Esophagus squamous epithelium (tissue), 5 donors: ENCODE results near the gene KCTD13. TPM values are rescaled to one million over a fixed set of nuclear protein-coding genes. Genes with fewer than 3 reads are reported as not detected.

Experiments used
- DNase-seq: peaks from one replicate; lab custom pipeline; 2025; lab: John Stamatoyannopoulos, UW
- H3K27ac ChIP-seq, 4 donors: fragments of 200-600 bp; sonication (generic); one replicate each; pipeline ENCODE4 v1.5.1; 2016 to 2019; ENCODE audit warnings: mild to moderate bottlenecking in 1 of 4
- H3K27me3 ChIP-seq, 4 donors: fragments of 200-600 bp; sonication (generic); 1 replicate in 3 of 4; 2 replicates in 1 of 4; pipeline versions ENCODE4 v1.5.1 to v1.6.0; 2017 to 2021; ENCODE audit warnings: antibody characterized with exemption in 1 of 4
- H3K36me3 ChIP-seq, 3 donors: fragments of 200-600 bp; sonication (generic); one replicate each; pipeline ENCODE4 v1.5.1; 2016 to 2019
- H3K4me1 ChIP-seq, 3 donors: fragments of 200-600 bp; sonication (generic); one replicate each; pipeline ENCODE4 v1.5.1; 2017 to 2019
- H3K4me3 ChIP-seq, 4 donors: fragments of 200-600 bp; sonication (generic); 1 replicate in 3 of 4; 2 replicates in 1 of 4; pipeline ENCODE4 v1.5.1; 2016 to 2019; ENCODE audit warnings: mild to moderate bottlenecking in 2 of 4, moderate library complexity in 1 of 4
- H3K9me3 ChIP-seq, 3 donors: fragments of 200-600 bp; sonication (generic); one replicate each; pipeline ENCODE4 v1.5.1; 2016 to 2019
- POLR2A ChIP-seq, 4 donors: fragments of 450-650 bp; IDR thresholded peaks; one replicate each; pipeline ENCODE4 v1.6.1; 2017; ENCODE audit warnings: antibody characterized with exemption in 4 of 4, mild to moderate bottlenecking in 4 of 4, moderate library complexity in 3 of 4
- WGBS, 2 donors: methylation state at CpG; one replicate each; pipeline ENCODE4 v1.1.5; 2018; 5-methylcytosine and 5-hydroxymethylcytosine counted together
- intact Hi-C: fragments of 100-400 bp; cut with DNase I; formaldehyde crosslinking; loops from one replicate; pipeline ENCODE4 v1.15.0; 2022
- total RNA-seq, 4 donors: library from RNA; depleted of rRNA; stranded (reverse); fragments of >200 nt; gene quantifications; one replicate each; pipeline ENCODE4 v1.1.0, GENCODE V29; 2016
- TF ChIP-seq, protein P1 (sequence below), 6 experiments: fragments of 450-650 bp in 4 of 6; fragments of 200-600 bp in 2 of 6; sonication (generic) in 2 of 6; IDR thresholded peaks; one replicate each; pipeline ENCODE4 v1.5.1; 2016 to 2019; ENCODE audit warnings: antibody characterized with exemption in 6 of 6, mild to moderate bottlenecking in 4 of 6, moderate library complexity in 4 of 6
- donor health status: DM: yes; HTN: yes; CAD: no.

The KCTD13 gene
- total RNA-seq, 4 donors from 2014 or later, result 8.4 to 17.2 (median 13.9) TPM

DNA sequence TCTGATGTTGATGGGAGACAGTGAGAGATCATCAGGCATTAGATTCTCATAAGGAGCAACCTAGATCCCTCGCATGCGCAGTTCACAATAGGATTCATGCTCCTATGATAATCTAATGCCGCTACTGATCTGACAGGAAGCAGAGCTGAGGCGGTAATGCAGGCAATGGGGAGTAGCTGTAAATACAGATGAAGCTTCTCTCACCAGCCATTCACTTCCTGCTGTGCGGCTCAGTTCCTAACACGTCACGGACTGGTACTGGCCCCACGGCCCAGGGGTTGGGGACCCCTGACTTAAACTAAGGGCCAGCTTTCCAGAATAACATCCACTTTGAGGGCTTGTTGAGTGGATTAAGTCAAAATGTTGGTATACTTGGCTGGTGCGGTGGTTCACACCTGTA, 33.3 kb upstream of the KCTD13 start:
- Histone ChIP-seq H3K4me1 (peaks cover 0 to 25% (median 11%) of the 10 kb centered on the region in 3 donors), H3K27me3 (no peaks in the 10 kb centered on the region), H3K4me3 (no peak overlapping the region), H3K36me3 (peaks cover 0 to 9% (median 0%) of the 10 kb centered on the region in 3 donors), H3K27ac (no peak overlapping the region), H3K9me3 (no peaks in the 10 kb centered on the region)
- no peak for TF ChIP-seq POLR2A (IDR thresholded peaks at IDR 0.05)
- TF ChIP-seq, protein P1, sequence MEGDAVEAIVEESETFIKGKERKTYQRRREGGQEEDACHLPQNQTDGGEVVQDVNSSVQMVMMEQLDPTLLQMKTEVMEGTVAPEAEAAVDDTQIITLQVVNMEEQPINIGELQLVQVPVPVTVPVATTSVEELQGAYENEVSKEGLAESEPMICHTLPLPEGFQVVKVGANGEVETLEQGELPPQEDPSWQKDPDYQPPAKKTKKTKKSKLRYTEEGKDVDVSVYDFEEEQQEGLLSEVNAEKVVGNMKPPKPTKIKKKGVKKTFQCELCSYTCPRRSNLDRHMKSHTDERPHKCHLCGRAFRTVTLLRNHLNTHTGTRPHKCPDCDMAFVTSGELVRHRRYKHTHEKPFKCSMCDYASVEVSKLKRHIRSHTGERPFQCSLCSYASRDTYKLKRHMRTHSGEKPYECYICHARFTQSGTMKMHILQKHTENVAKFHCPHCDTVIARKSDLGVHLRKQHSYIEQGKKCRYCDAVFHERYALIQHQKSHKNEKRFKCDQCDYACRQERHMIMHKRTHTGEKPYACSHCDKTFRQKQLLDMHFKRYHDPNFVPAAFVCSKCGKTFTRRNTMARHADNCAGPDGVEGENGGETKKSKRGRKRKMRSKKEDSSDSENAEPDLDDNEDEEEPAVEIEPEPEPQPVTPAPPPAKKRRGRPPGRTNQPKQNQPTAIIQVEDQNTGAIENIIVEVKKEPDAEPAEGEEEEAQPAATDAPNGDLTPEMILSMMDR (IDR thresholded peaks at IDR 0.05), result no peak
- DNase-seq, result no peak
- WGBS, 2 donors, result 72 to 86% methylated on average over 8 of the region's 9 CpGs
- intact Hi-C loops, result no loop called here

- DNase-seq, result no peak
- Histone ChIP-seq H3K4me3 (no peak overlapping the region), H3K27ac (no peak overlapping the region), H3K4me1 (peaks cover 0 to 20% (median 11%) of the 10 kb centered on the region in 3 donors), H3K9me3 (no peaks in the 10 kb centered on the region), H3K27me3 (no peaks in the 10 kb centered on the region), H3K36me3 (peaks cover 0 to 3% (median 0%) of the 10 kb centered on the region in 3 donors)
- intact Hi-C loops, result no loop called here
- WGBS, 2 donors, result 58 to 73% methylated on average over 2 to 3 of the region's 5 CpGs
- TF ChIP-seq POLR2A (IDR thresholded peaks at IDR 0.05), result no peak
- TF ChIP-seq, protein P1 (IDR thresholded peaks at IDR 0.05), result no peak
Measured at GRCh38 chr16:29958756-29959155, 32.7 kb upstream of the KCTD13 start.

DNA sequence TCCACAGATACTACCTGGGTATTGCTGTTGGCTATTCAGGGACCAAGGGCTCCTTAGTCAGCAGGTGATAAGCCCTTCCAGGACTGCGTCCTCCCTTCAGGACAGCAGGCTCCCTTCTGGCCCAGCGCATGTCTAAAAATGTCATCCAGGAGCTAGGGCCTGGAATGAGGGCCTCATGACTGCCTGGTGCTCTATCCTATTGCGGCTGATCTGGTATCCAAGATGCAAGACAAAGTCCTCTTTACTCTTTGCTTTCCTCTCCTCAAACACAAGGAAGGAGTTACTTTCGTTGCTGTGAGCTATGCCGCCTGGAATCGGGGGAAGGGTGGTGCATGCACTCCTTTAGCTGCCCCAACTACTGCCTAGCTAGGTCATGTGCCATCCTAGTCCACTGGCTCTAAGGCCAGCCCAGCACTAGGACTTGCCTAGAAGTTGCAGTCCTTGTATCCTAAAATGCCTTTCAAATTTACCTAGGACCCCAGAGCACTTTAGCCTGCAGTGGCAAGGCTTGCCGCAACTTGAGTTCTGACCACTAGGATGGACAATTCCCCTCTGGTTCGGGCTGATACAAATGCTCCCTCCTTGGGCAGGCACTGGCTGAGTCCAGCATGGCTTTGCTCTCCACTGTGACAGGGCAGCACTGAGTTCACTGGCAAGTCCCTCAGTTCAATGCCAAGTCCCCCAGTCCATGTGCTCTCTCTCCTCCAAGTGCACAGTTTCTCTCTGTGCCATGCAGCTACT, 25.8 kb upstream of the KCTD13 start:
- Histone ChIP-seq H3K9me3 (no peaks in the 10 kb centered on the region), H3K36me3 (no peaks in the 10 kb centered on the region), H3K27me3 (no peaks in the 10 kb centered on the region), H3K4me1 (no peaks in the 10 kb centered on the region), H3K4me3 (no peak overlapping the region), H3K27ac (no peak overlapping the region)
- WGBS, 2 donors, result 68 to 77% methylated on average over 3 to 5 of the region's 8 CpGs
- intact Hi-C loops, result no loop called here
- no peak for DNase-seq
- TF ChIP-seq POLR2A (IDR thresholded peaks at IDR 0.05), result no peak
- TF ChIP-seq, protein P1 (IDR thresholded peaks at IDR 0.05), result no peak

- DNase-seq, result no peak
- no peaks in the 10 kb centered on the region for H3K9me3 ChIP-seq
- WGBS, 2 donors, result 83 to 95% methylated on average over 3 to 4 of the region's 4 CpGs
- H3K27ac ChIP-seq, result no peak overlapping the region
- H3K27me3 ChIP-seq, result no peaks in the 10 kb centered on the region
- no peak for TF ChIP-seq POLR2A (IDR thresholded peaks at IDR 0.05)
- TF ChIP-seq, protein P1 (IDR thresholded peaks at IDR 0.05), result no peak
- no peak overlapping the region for H3K4me3 ChIP-seq
- no peaks in the 10 kb centered on the region for H3K4me1 ChIP-seq
- no peaks in the 10 kb centered on the region for H3K36me3 ChIP-seq
- intact Hi-C loops, result no loop called here
Measured at GRCh38 chr16:29950806-29951461, 24.9 kb upstream of the KCTD13 start.

DNA sequence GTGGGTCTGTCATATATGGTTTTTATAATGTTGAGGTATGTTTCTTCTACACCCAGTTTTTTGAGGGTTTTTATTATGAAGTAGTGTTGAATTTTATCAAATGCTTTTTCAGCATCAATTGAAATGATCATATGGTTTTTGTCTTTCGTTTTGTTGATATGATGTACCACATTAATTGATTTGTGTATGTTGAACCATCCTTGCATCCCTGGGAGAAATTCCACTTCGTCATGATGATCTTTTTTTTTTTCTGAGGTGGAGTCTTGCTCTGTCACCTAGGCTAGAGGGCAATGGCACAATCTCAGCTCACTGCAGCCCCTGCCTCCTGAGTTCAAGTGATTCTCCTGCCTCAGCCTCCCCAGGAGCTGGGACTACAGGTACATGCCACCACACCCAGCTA, 21.9 kb upstream of the KCTD13 start:
- intact Hi-C loops, result no loop called here
- no peak for DNase-seq
- WGBS, 2 donors, result 69 to 86% methylated on average over 2 of the region's 2 CpGs
- H3K4me1 ChIP-seq, result peaks cover 0 to 13% (median 4%) of the 10 kb centered on the region in 3 donors
- no peaks in the 10 kb centered on the region for H3K36me3 ChIP-seq
- TF ChIP-seq, protein P1 (IDR thresholded peaks at IDR 0.05), result no peak
- no peak for TF ChIP-seq POLR2A (IDR thresholded peaks at IDR 0.05)
- no peaks in the 10 kb centered on the region for H3K9me3 ChIP-seq
- no peak overlapping the region for H3K27ac ChIP-seq
- H3K27me3 ChIP-seq, result no peaks in the 10 kb centered on the region
- no peak overlapping the region for H3K4me3 ChIP-seq
